Testis (tissue), 2 donors: Measurements from ENCODE around the gene ABCC11.

Experiments
- CTCF ChIP-seq, 3 experiments: fragments of 450-650 bp in 2 of 3; fragments of 200-600 bp in 1 of 3; sonication (generic) in 1 of 3; IDR thresholded peaks; one replicate each; pipeline ENCODE4 v1.5.1; 2016 to 2019; ENCODE audit warnings: antibody characterized with exemption in 3 of 3, mild to moderate bottlenecking in 2 of 3, moderate library complexity in 1 of 3
- POLR2A ChIP-seq: fragments of 450-650 bp; IDR thresholded peaks from one replicate; pipeline ENCODE4 v1.6.1; 2017; ENCODE audit warnings: antibody characterized with exemption, mild to moderate bottlenecking, moderate library complexity

- TF ChIP-seq POLR2A (no peak), CTCF (IDR thresholded peaks at IDR 0.05) (no peak)
Measured at GRCh38 chr16:48161906-48162305, 85.4 kb downstream of the ABCC11 start.
